ENCODE data around the gene LRRC46. TPM values are rescaled to one million over a fixed set of nuclear protein-coding genes. Genes with fewer than 3 reads are reported as not detected.

LRRC46 gene
- total RNA-seq, 2 donors from 2014 or later, result 0.73 to 0.82 TPM

- H3K27ac Mint-ChIP-seq, result no peak overlapping the region
- H3K36me3 ChIP-seq (ENCODE audit: control insufficient read depth, insufficient read depth, low read length), result no peaks in the 10 kb centered on the region
- no peak overlapping the region for H3K4me3 Mint-ChIP-seq
- no peaks in the 10 kb centered on the region for H3K9me3 ChIP-seq (ENCODE audit: control insufficient read depth, low read length)
- no peak for TF ChIP-seq CTCF (conservative IDR thresholded peaks at IDR 0.05)
- peaks cover 71% of the 10 kb centered on the region for H3K27me3 Mint-ChIP-seq (ENCODE audit: insufficient read depth)
- peaks cover 40% of the 10 kb centered on the region for H3K4me1 Mint-ChIP-seq
- H3K9ac ChIP-seq (ENCODE audit: extremely low read depth, low read length, poor library complexity, severe bottlenecking), result no peak overlapping the region
- H3K9me3 Mint-ChIP-seq, result no peaks in the 10 kb centered on the region
- H3K4me3 ChIP-seq (ENCODE audit: low read length), result no peak overlapping the region
- no peak for DNase-seq
- H3K36me3 Mint-ChIP-seq (ENCODE audit: low read depth), result no peaks in the 10 kb centered on the region
- H3K27me3 ChIP-seq (ENCODE audit: control insufficient read depth, insufficient read depth, low read length, poor library complexity, severe bottlenecking), result peaks cover 23% of the 10 kb centered on the region
- H3K4me1 ChIP-seq (ENCODE audit: control insufficient read depth, insufficient read depth, low read length), result peaks cover 8% of the 10 kb centered on the region
- H3K27ac ChIP-seq (ENCODE audit: low read depth, low read length), result no peak overlapping the region
Measured at GRCh38 chr17:47871048-47871447, 39.6 kb downstream of the LRRC46 start.

GRCh38 chr17:47872019-47872650 lies 40.7 kb downstream of the LRRC46 start:
- no peak overlapping the region for H3K9ac ChIP-seq (ENCODE audit: extremely low read depth, low read length, poor library complexity, severe bottlenecking)
- peak overlapping the region; percentile 21 for H3K27ac Mint-ChIP-seq
- TF ChIP-seq CTCF (conservative IDR thresholded peaks at IDR 0.05), result no peak
- peaks cover 40% of the 10 kb centered on the region for H3K4me1 Mint-ChIP-seq
- H3K27ac ChIP-seq (ENCODE audit: low read depth, low read length), result no peak overlapping the region
- H3K9me3 ChIP-seq (ENCODE audit: control insufficient read depth, low read length), result no peaks in the 10 kb centered on the region
- H3K27me3 Mint-ChIP-seq (ENCODE audit: insufficient read depth), result peaks cover 61% of the 10 kb centered on the region
- peak overlapping the region; percentile 49 for H3K4me3 Mint-ChIP-seq
- H3K36me3 ChIP-seq (ENCODE audit: control insufficient read depth, insufficient read depth, low read length), result no peaks in the 10 kb centered on the region
- H3K27me3 ChIP-seq (ENCODE audit: control insufficient read depth, insufficient read depth, low read length, poor library complexity, severe bottlenecking), result peaks cover 18% of the 10 kb centered on the region
- H3K4me1 ChIP-seq (ENCODE audit: control insufficient read depth, insufficient read depth, low read length), result peaks cover 8% of the 10 kb centered on the region
- H3K36me3 Mint-ChIP-seq (ENCODE audit: low read depth), result no peaks in the 10 kb centered on the region
- no peak overlapping the region for H3K4me3 ChIP-seq (ENCODE audit: low read length)
- no peaks in the 10 kb centered on the region for H3K9me3 Mint-ChIP-seq
- WGBS, 2 experiments (ENCODE audit: insufficient coverage in 1 of 2, insufficient read length in 1 of 2), result 26 to 28% methylated on average over 5 to 27 of the region's 29 CpGs
- peak; percentile 86 for DNase-seq

- no peak overlapping the region for H3K9ac ChIP-seq (ENCODE audit: extremely low read depth, low read length, poor library complexity, severe bottlenecking)
- peak; percentile 87 for DNase-seq
- Mint-ChIP-seq H3K36me3 (ENCODE audit: low read depth) (no peaks in the 10 kb centered on the region), H3K9me3 (no peaks in the 10 kb centered on the region), H3K4me3 (peak overlapping the region; percentile 49), H3K4me1 (peaks cover 43% of the 10 kb centered on the region), H3K27ac (no peak overlapping the region), H3K27me3 (ENCODE audit: insufficient read depth) (peaks cover 57% of the 10 kb centered on the region)
- H3K4me3 ChIP-seq (ENCODE audit: low read length), result no peak overlapping the region
- H3K9me3 ChIP-seq (ENCODE audit: control insufficient read depth, low read length), result no peaks in the 10 kb centered on the region
- no peak overlapping the region for H3K27ac ChIP-seq (ENCODE audit: low read depth, low read length)
- peaks cover 8% of the 10 kb centered on the region for H3K4me1 ChIP-seq (ENCODE audit: control insufficient read depth, insufficient read depth, low read length)
- TF ChIP-seq CTCF (conservative IDR thresholded peaks at IDR 0.05), result no peak
- no peaks in the 10 kb centered on the region for H3K36me3 ChIP-seq (ENCODE audit: control insufficient read depth, insufficient read depth, low read length)
- H3K27me3 ChIP-seq (ENCODE audit: control insufficient read depth, insufficient read depth, low read length, poor library complexity, severe bottlenecking), result peaks cover 18% of the 10 kb centered on the region
- WGBS, 2 experiments (ENCODE audit: insufficient coverage in 1 of 2, insufficient read length in 1 of 2), result 17 to 21% methylated on average over 9 to 15 of the region's 15 CpGs
Measured at GRCh38 chr17:47872651-47873161, 41.2 kb downstream of the LRRC46 start.
